ENCODE data around the gene FIBCD1.

FIBCD1 gene

DNA sequence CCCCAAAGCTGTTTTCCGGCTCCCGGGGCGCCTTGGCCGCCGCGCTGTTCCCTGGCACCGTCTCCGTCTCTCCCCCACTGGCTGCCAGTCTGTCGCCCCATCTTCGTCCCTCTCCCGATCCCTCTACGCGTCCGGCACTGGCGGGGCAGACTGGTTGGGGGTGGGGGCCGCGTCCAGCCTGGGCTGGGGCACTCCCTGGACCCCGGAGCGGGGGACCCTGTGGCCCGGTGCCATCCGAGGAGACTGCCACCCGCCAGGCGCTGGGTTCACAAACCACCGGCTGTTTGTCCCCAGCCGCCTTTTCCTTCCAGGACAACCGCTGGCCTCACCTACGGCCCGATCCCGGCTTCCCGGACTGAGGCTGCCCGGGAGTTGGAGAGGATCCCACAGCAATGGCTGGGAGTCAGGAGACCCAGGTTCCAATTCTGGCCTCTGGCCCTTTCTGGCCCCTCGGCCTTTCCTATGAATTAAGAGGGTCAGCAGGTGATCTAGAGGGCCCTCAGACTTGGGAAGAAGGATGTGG, 1.0 kb upstream of the FIBCD1 start:
- no peak for TF ChIP-seq CTCF (conservative IDR thresholded peaks at IDR 0.05; ENCODE audit: low read depth, low read length)
- H3K4me3 ChIP-seq (ENCODE audit: low read length), result peak overlapping the region; percentile 3
- DNase-seq (ENCODE audit: low read depth), result no peak

DNA sequence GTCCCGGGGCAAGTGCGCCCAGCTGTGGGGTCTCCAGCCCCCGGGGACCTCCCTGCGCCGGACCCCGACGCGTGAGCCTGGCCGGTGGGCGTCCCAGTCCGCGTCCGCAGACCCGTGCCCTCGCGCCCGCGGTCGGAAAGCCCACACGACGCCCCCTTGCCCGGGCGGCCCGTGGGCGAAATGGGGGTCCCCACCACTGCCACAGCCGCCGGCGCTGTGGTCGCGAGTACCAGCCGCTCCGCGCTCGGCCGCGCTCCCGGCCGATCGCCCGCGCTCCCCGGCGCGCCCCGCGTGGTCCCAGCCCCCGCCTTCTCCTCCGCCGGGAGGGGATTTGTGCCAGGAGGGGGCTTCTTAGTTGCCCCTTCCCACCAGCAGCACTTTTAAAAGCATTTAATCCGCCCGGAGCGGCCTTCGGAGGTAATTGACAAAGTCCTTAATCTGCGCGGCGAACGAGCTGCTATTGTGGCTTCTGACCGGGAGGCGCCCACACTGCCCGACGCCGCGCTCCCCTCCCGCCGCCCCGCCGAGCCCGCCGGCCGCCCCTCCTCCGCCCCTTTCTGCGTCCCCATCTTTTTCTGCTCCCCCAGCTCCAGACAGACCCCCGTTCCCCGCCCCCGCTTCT, 469 bp upstream of the FIBCD1 start:
- no peak for TF ChIP-seq CTCF (conservative IDR thresholded peaks at IDR 0.05; ENCODE audit: low read depth, low read length)
- H3K4me3 ChIP-seq (ENCODE audit: low read length), result peak overlapping the region; percentile 50
- no peak for DNase-seq (ENCODE audit: low read depth)

- H3K4me3 ChIP-seq (ENCODE audit: low read length), result peak overlapping the region; percentile 38
- TF ChIP-seq CTCF (conservative IDR thresholded peaks at IDR 0.05; ENCODE audit: low read depth, low read length), result no peak
- no peak for DNase-seq (ENCODE audit: low read depth)
These were observed 829 bp downstream of the FIBCD1 start for GRCh38 chr9:130938184-130938651.

DNA sequence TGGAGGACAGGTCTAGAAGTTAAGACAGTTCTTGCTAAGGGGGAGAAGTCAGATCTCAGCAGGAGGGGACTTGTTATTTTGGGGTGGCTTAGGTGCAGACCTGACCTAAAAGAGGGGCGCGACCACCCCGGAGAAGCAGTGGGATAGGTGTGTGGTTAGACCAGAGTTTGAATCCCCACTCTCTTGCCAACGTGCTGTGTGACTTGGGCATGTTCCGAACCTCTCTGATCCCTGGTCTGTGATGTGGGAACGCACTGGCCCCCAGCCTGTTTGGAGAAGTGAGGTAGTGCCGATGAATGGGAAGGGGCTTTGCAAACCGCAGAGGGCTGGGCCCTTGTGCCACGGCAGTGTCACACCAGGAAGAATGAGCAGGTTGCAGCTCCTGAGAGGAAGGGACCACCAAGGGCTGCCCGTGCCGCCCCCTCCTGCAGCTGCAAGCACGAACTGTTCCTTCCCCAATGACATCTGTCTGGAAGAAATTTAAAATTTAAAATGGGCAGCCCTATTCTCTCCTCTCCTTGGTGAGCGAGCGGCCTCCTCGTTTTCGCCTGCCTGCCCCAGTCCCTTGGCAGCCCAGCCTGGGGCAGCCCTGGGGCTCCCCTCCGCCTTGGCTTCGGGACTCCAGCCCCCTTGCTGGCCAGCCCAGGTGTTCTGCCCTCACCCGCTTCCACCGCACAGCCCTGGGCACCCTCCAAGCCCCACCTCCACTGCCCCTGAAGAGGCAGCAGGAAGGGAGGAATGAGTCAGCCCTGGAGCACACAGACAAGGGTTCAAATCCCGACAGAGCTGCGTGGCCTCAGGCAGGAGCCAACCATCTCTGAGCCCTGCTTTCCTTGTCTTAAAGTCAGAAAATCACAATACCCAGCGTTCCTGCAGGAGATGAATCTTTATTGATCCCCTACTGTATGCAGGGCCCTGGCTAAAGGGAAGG, 1.6 kb downstream of the FIBCD1 start:
- TF ChIP-seq CTCF (conservative IDR thresholded peaks at IDR 0.05; ENCODE audit: low read depth, low read length), result no peak
- no peak for DNase-seq (ENCODE audit: low read depth)
- H3K4me3 ChIP-seq (ENCODE audit: low read length), result peak overlapping the region; percentile 38

DNA sequence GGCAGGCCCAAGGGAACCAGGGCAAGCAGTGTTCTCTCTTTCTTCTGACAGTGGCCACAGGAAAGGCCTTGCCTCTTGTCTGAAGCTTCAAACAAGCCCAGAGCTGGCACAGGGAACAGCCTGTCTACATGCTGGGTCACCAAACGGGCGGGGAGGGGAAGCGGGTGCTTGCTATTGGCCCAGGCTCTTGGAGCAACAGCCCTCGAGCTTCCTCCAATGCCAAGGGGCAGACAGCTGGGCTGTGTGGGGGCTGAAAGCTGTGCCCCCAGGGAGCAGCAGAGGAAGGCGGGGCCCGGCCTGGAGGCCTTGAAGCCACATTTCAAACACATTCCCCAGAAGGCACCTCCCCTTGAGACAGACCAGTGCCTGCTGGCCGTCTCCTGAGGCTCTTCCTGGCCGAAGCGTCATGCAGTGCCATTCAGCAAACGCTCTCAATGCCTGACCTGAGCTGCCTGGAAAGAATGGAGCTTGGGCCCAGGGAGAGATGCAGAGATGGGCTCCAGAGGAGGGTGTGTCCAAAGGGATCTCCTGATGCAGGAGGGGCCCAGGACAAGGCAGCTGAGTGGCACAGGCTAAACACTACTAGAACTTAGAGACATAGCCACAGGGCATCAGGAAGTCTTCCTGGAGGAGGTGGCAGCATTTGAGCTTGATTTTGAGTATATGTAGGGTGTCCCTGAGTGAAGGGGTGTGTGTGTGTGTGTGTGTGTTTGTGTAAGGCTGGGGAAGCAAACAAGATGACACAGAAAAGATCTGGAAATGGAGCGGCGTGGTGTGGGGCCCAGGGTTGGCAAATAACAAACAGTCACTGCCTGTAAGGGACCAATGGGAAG, 2.5 kb downstream of the FIBCD1 start:
- TF ChIP-seq CTCF (conservative IDR thresholded peaks at IDR 0.05; ENCODE audit: low read depth, low read length), result no peak
- no peak for DNase-seq (ENCODE audit: low read depth)
- H3K4me3 ChIP-seq (ENCODE audit: low read length), result no peak overlapping the region

DNA sequence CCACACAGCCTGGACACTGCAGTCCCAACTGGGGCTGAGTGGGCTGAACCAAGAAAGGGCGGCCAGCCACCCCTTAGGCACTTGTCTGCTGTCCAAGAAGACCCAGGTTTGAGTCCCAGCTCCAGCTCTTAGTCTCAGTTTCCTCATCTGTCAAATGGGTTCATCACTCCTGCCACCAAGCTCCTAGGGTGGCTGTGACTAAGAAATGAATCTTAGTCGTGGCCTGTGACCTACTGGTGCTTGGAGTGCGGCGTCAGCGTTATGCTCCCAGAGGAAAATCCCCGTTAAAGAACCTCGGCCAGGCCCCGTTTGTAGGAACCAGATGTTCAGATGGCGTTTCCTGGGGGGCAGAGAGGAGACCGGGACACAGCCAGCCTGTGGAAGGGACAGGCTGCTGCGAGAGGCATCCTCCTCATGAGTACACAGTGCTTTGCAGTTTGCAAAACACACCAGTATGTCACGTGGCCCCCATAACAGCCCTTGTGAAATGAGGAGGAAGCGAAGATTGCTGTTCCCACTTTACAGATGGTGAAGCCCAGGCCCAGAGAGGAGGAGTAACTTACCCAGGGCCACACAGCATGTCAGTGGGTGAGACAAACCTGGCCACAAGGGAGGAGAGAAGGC, 3.3 kb downstream of the FIBCD1 start:
- no peak for DNase-seq (ENCODE audit: low read depth)
- no peak overlapping the region for H3K4me3 ChIP-seq (ENCODE audit: low read length)
- TF ChIP-seq CTCF (conservative IDR thresholded peaks at IDR 0.05; ENCODE audit: low read depth, low read length), result no peak

All from retinal pigment epithelial cell (primary cell).